ENCODE results near the gene RBFA.

- no peak for TF ChIP-seq CTCF (IDR thresholded peaks at IDR 0.05; ENCODE audit: poor library complexity)
- no peak for TF ChIP-seq EZH2 (IDR thresholded peaks at IDR 0.05; ENCODE audit: borderline replicate concordance)
Observed at GRCh38 chr18:80046011-80046410, 11.8 kb downstream of the RBFA start.
